Activated CD8-positive, alpha-beta memory T cell treated with anti-CD3 and anti-CD28 coated beads for 48 hours (primary cell): Measurements from ENCODE around the gene PLCB1.

Experiments
- DNase-seq, 3 experiments: peaks; one replicate each; pipeline ENCODE4 v3.0.0-alpha.2; 2020; ENCODE audit warnings: low read depth in 2 of 3, low spot score in 2 of 3

The PLCB1 gene

GRCh38 chr20:8855315-8855714, 723.2 kb downstream of the PLCB1 start:
- DNase-seq: no peak

- DNase-seq: no peak
Observed at GRCh38 chr20:8856668-8857067, 724.6 kb downstream of the PLCB1 start.

- no peak for DNase-seq
Observed at GRCh38 chr20:8858181-8858787, 726.2 kb downstream of the PLCB1 start.

GRCh38 chr20:8860011-8860495, 728.0 kb downstream of the PLCB1 start:
- DNase-seq: no peak

- DNase-seq: no peak
Observed at GRCh38 chr20:8862092-8862491, 730.0 kb downstream of the PLCB1 start.

DNA sequence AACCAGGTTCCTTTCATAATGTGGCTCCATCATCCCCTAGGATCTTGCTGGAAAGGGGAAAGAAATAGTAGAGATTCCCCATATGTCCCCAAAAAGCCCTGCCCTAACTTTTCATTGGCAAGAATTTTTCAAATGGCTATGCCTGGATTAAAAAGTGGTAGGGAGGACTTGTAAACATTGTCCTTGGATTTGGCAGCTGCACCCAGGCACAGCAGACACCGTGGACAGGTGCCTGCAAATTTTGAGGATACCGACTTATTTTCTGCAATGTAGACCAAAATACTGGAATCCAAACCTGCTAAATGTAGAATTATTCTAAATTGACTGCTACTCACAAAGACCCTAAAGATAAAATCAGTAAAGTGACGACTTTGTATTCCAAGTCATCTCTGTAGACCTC, 733.6 kb downstream of the PLCB1 start:
- DNase-seq: no peak

GRCh38 chr20:8867038-8867740, 735.1 kb downstream of the PLCB1 start:
- DNase-seq: no peak

DNA sequence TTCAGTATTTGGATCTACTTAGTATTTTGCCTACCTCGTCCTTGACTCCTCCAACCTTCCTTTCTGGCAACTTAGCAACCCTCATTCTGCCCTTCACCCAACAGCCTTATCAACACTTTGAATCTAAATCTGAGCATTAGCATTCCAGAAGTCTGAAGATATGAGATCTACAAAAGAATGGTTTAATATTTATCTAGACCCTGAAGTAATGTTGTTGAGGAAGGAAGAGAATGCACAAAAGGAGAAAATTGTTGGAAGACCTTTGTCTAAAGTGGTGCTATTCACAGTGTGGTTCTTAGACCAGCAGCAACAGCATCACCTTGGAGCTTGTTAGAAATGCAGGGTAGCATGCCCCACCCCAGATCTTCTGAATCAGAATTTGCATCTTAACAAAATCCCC, 738.6 kb downstream of the PLCB1 start:
- DNase-seq: no peak

- DNase-seq: no peak
Observed at GRCh38 chr20:8874437-8874836, 742.4 kb downstream of the PLCB1 start.

- no peak for DNase-seq
Observed at GRCh38 chr20:8875586-8875985, 743.5 kb downstream of the PLCB1 start.

- DNase-seq: no peak
Observed at GRCh38 chr20:8876366-8876765, 744.3 kb downstream of the PLCB1 start.

DNA sequence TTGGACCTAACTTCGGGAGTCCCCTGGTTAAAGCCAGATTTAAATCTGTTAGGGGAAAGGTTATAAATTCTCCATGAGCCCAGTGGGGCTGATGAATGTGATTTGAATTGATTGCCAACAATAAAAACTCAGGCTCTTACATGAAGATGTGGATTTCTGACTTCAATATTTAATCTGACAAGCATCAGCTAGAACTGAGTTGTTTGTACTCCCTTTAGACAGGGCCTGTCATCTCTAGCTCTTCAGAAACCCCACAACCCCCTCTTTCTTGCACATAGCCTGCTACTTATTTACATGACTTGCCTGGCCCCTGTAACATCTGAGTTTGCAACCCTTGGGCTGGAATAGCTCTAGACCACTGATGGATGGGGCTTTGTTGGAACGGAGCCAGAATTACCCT, 745.2 kb downstream of the PLCB1 start:
- DNase-seq: no peak

GRCh38 chr20:8879669-8880068, 747.6 kb downstream of the PLCB1 start:
- no peak for DNase-seq

- no peak for DNase-seq
Observed at GRCh38 chr20:8880085-8880853, 748.2 kb downstream of the PLCB1 start.

DNA sequence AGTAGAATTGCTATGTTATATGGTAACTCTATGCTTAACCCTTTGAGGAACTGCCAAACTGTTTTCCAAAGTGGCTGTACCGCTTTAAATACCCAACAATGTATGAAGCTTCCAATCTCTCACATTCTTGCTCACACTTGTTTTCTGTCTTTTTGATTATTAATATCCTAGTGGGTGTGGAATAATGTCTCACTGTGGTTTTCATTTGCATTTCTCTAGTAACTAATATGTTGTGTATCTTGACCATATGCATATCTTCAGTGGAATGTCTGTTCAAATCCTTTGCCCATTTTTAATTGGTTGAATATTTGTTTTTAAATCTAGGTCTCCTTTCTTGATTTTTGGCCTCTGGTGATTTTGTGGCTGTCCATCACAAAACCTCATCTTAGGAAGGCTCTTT, 759.0 kb downstream of the PLCB1 start:
- DNase-seq: no peak

- no peak for DNase-seq
Observed at GRCh38 chr20:8895472-8895871, 763.4 kb downstream of the PLCB1 start.

DNA sequence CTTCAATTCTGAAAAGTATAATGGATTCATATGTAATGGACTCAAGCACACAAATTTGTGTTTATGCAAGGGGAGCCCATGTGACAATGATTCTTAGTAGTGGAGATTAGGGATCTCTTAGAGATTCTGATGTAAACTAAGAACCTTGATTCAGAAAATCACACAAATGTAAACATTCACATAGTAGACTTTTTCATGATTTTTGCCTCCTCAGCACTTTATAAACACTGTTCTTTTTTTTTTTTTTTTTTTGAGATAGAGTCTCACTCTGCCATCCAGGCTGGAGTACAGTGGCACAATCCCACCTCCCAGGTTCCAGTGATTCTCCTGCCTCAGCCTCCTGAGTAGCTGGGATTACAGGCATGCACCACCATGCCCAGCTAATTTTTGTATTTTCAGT, 766.8 kb downstream of the PLCB1 start:
- DNase-seq: no peak

DNA sequence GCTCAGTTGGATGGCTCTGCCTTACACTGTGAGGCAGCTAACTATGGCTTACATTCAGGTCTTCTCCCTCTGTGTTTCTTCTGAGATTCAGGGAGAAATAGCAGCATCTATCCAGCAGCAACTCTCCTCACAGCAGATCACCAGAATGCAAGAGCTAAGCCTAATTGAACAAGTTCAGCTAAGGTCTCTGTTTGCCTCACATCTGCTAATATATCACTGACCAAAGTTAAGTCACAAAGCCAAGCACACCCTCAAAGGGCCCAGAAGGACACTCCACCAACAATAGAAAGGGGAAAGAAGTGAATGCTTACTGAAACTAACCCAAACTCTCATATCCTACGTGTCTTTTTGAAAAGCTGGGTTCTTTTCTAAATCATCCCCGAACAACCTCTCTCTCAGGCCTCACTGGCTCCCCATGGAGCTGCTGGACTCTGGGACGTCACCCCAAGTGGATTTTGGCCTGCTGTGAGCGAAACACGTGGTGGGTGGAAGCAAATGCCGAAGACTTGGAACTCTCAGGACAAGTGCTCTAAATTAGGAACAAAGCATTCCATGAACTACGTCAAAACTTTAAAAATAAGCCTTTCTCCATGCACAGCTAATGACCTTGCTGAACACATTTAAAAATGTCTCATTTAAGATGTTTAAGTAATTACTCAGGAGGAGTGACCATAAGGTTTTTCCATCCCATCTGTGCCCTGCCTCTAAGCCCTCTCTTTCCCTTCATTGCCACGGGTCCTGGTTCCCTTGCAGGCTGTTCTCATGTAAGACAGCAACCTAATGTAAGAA, 769.4 kb downstream of the PLCB1 start:
- DNase-seq: no peak

DNA sequence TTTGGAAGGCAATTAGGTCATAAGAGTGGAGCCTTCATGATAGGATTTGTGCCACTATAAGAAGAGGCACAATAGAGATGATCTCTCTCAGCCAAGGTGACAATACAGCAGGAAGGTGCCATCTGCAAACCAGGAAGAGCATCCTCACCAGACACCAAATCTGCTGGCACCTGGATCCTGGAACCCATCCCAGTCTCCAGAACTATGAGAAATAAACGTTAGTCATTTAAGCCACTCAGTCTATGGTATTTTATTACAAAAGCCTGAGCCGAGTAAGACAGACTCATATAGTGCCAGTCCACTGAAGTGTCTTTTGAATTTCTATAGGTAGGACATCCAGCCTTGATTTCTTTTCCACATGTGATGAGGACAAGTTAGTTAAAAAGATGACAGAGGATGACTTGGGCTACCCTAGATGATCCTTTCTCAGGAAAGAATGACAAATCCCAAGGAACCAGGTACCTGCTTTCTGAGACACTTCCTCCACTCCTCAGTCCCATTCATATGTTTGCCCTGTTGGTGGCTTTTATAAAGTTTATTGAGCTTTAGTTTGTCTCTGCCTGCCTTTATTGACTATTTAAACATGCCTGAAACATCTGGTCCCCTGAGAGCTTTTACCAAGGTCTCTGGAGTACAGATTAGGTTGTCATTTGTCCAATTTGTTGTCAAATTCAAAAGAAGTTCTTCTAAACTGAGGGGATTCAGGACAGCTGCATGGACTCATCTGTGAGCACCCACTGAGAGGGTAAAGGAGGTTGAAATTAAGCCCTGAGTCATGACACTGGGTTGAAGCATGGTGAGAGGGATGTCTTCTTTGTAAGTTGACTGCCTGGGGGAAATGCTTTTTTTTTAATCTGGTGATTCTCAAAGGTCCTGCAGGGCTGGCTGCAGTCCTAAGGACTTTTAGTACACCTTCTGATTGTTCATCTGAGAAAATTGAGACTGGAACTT, 771.9 kb downstream of the PLCB1 start:
- DNase-seq: no peak

GRCh38 chr20:8909596-8909995, 777.5 kb downstream of the PLCB1 start:
- no peak for DNase-seq
